ENCODE results near the gene GPR108. TPM values are rescaled to one million over a fixed set of nuclear protein-coding genes. Genes with fewer than 3 reads are reported as not detected.

The GPR108 gene
- total and polyA plus RNA-seq, 2 of the 13 experiments (the other 11 are each of a cell fraction or from before 2014, with no cell fraction given), result 36.4 to 63.0 TPM

GRCh38 chr19:6705931-6706632 lies 31.3 kb downstream of the GPR108 start:
- H3K27ac ChIP-seq (ENCODE audit: extremely low read length, insufficient read depth, low read length), result no peak overlapping the region
- no peak overlapping the region for H3K9ac ChIP-seq (ENCODE audit: insufficient read depth, low read depth, low read length)
- ChIA-PET POLR2A (interaction anchor here (0.9 to 3.2 kb wide), 5 partner anchors 10 to 47 kb away, joined by 3 to 20 read pairs (median 6); partner anchors contain the start of gene C3), CTCF (ENCODE audit: low intra/inter-chr PET ratio, low total read pairs) (no interaction called here)
- H3K36me3 ChIP-seq (replicated peaks in 1 of 2; ENCODE audit: control insufficient read depth in 1 of 2, insufficient read depth in 2 of 2, low read length in 2 of 2), result peaks cover 25 to 87% of the 10 kb centered on the region in 2 experiments
- no peak for DNase-seq (ENCODE audit: low spot score)
- H3K4me3 ChIP-seq (replicated peaks in 1 of 3; ENCODE audit: insufficient read depth in 1 of 3, low read depth in 2 of 3, low read length in 3 of 3), result no peak overlapping the region
- H3K27me3 ChIP-seq (ENCODE audit: control insufficient read depth in 1 of 2, insufficient read depth in 2 of 2, low read length in 2 of 2), result no peaks in the 10 kb centered on the region
- WGBS (ENCODE audit: low lambda C conversion rate), result 88% methylated on average over 11 of the region's 11 CpGs
- H3K9me3 ChIP-seq (ENCODE audit: low read length), result no peaks in the 10 kb centered on the region
- FAIRE-seq, result no peak
- in situ Hi-C loops (cut with HindIII; ENCODE audit: extremely low pct_ligation_motif_present, low pct_unique_long_range_greater_than_20kb) (no loop called here), intact Hi-C loops (cut with micrococcal nuclease; ENCODE audit: unreplicated experiment) (no loop called here)
- 0 out of 2 replicates have a peak, but pooled peaks cover 10% of the 10 kb centered on the region for H3K4me1 ChIP-seq (ENCODE audit: insufficient read depth, low read length)
- H2AFZ ChIP-seq (ENCODE audit: low read length), result no peak overlapping the region
- H3K4me2 ChIP-seq (ENCODE audit: low read depth, low read length), result no peak overlapping the region
- BruUV-seq (replicated peaks), result no TSS peak
- H4K20me1 ChIP-seq (ENCODE audit: insufficient read depth, low read length), result peaks cover 62% of the 10 kb centered on the region
- ATAC-seq, result peak; percentile 16
- H3K79me2 ChIP-seq (ENCODE audit: insufficient read depth, low read length), result no peaks in the 10 kb centered on the region
- TF ChIP-seq ZNF687 (CRISPR knock-in tag; IDR thresholded peaks at IDR 0.05) (0 out of 2 replicates have a peak, but pooled peaks have one; percentile 8), SSRP1 (CRISPR knock-in tag; IDR thresholded peaks at IDR 0.05) (0 out of 2 replicates have a peak, but pooled peaks have one; percentile 22), AKAP8 (CRISPR knock-in tag; IDR thresholded peaks at IDR 0.05) (no peak), TOPORS (CRISPR knock-in tag; IDR thresholded peaks at IDR 0.05) (no peak), RBFOX2 (IDR thresholded peaks at IDR 0.05; ENCODE audit: low read depth, low read length) (0 out of 2 replicates have a peak, but pooled peaks have one; percentile 37), KAT8 (CRISPR knock-in tag; IDR thresholded peaks at IDR 0.05) (no peak), ZBTB46 (CRISPR knock-in tag; IDR thresholded peaks at IDR 0.05; ENCODE audit: borderline replicate concordance) (no peak), ZNF274 (CRISPR knock-in tag; IDR thresholded peaks at IDR 0.05) (no peak), TP53 (CRISPR knock-in tag; conservative IDR thresholded peaks at IDR 0.05) (no peak), ZNF550 (CRISPR knock-in tag; IDR thresholded peaks at IDR 0.05; ENCODE audit: borderline replicate concordance) (no peak), RXRA (CRISPR knock-in tag; IDR thresholded peaks at IDR 0.05) (no peak), ZNF782 (CRISPR knock-in tag; IDR thresholded peaks at IDR 0.05; ENCODE audit: borderline replicate concordance) (no peak), HHEX (CRISPR knock-in tag; IDR thresholded peaks at IDR 0.05) (no peak), ZNF878 (CRISPR knock-in tag; IDR thresholded peaks at IDR 0.05) (no peak), IKZF5 (CRISPR knock-in tag; IDR thresholded peaks at IDR 0.05) (no peak), NFATC3 (CRISPR knock-in tag; IDR thresholded peaks at IDR 0.05) (no peak), DR1 (CRISPR knock-in tag; IDR thresholded peaks at IDR 0.05) (no peak), ZNF333 (CRISPR knock-in tag; IDR thresholded peaks at IDR 0.05; ENCODE audit: borderline replicate concordance) (no peak), ZNF563 (CRISPR knock-in tag; IDR thresholded peaks at IDR 0.05) (no peak)
